ENCODE data around the gene TTLL8.

Gene TTLL8

GRCh38 chr22:50041361-50042065, 16.6 kb downstream of the TTLL8 start:
- DNase-seq (ENCODE audit: low read depth), result no peak

DNA sequence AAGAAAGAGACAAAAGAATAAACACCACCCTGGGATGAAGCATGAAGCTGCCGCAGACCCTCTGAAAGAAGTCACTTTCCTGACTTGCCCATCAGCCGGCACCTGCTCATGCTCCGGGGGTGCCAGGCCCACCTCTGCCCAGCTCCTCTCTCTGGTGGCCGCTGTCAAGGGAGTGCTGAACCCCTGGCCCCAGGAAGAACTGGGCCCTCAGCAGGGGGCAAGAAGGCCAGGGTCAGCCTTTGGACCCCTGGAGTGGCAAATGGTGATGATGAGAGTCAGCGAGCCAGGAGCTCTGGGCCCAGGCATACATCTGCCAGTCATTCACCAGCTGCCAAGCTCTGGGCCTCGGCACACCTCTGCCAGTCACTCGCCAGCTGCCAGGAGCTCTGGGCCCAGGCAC, 17.4 kb downstream of the TTLL8 start:
- no peak for DNase-seq (ENCODE audit: low read depth)

GRCh38 chr22:50039669-50040443, 18.2 kb downstream of the TTLL8 start:
- no peak for DNase-seq (ENCODE audit: low read depth)

- no peak for DNase-seq (ENCODE audit: low read depth)
These were observed 21.9 kb downstream of the TTLL8 start for GRCh38 chr22:50035976-50036724.

DNA sequence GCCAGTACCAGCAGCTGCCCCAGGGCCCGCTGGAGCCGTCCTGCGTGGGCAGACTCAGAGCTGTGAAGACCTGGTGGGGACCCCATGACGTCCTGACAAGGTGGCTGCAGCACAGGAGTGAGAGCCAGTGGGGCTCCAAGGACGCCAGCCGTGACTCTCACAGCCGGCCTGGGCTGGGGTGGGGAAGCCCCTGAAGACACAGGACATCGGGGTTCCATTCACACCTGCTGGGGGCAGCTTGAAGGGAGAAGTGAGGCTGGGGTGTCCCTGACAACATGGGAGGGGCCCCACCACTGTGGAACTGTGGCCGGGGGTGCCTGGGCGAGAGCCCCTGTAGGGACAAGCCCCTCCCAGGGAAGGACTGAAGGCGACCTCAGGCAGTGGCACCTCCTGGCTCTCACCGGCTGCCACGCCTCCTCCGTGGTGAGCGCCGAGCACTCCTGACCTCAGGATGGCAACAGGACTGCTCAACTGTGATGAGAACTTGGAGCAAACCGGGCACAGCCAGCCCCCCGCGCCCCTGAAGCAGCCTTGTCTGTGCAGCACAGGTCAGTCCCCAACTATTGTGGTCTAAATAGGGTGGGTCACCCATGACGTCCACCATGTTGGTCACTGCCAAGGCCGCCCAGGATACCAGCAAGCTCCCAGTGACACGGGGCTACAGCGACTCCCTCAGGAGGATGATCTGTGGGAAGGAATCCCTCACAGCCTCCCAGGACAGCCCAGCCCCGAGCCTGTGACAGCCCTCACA, 22.8 kb downstream of the TTLL8 start:
- DNase-seq (ENCODE audit: low read depth), result no peak

- no peak for DNase-seq (ENCODE audit: low read depth)
These were observed 23.7 kb downstream of the TTLL8 start for GRCh38 chr22:50034126-50035081.

DNA sequence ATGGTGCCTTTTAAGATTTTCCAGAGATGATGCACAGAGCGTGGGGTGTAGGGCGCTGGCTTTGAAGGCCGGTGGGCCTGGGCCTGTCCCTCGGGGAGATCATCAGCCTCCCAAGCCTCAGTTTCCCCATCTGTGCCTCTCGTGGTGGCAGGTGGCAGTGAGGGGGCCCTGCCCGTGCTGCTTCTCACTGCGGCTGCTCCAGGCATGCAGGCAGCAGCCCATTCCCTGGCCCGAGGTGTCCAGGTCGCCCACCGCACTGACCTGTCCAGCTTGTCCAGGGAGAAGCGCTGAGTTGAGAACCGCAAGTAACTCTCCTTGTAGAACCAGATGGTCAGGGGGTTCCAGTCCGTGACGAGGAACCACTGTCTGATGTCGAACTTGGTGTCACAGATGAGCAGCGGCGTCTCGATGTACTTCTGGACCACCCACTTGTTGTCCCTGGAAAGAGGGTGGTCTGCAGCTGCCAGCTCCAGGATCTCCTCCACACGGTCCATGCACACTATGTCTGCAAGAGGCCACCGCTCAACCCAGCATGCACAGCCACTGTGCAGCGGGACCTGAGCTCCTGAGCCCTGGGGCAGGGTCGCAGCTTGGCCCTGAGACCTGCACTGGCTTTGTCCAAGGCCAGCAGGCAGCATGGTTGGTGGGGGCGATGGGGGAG, 25.0 kb downstream of the TTLL8 start:
- DNase-seq (ENCODE audit: low read depth), result no peak

DNA sequence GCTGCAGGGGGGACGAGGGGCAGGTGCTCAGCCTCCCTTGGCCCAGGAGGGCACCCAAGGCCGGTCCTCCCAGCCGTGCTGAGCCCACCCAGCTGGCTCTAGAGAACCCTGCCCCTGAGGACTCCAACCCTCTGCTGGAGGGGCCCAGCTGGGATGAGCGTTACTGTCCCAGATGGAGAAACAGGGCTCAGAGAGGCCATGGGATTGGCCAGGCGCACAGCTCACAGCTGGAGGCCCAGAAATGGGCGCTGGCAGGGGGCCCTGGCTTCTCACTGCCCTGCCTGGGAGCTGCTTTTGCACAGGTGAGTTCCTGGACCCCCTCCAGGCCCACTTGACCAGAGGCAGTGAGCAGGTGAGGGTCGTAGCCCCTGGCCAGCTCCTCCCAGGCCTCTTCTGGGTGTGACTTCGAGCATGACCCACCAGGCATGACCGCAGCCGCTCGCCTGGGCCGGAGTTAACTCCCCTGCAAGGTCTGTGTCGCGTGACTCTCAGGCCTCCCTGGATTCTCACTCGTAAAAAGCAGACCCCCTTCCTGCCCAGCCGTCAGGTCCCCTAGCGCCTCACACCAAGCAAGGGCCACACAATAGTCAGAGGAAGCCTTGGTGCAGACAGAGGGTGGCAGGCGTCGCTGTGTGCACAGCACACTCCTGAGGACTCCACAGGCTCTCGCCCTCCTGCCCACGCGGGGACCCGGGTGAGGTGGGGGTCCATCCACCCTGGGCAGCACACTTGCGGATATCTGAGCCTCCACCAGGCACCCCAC, 25.8 kb downstream of the TTLL8 start:
- DNase-seq (ENCODE audit: low read depth), result no peak

- DNase-seq (ENCODE audit: low read depth), result no peak
These were observed 26.7 kb downstream of the TTLL8 start for GRCh38 chr22:50031189-50032091.

DNA sequence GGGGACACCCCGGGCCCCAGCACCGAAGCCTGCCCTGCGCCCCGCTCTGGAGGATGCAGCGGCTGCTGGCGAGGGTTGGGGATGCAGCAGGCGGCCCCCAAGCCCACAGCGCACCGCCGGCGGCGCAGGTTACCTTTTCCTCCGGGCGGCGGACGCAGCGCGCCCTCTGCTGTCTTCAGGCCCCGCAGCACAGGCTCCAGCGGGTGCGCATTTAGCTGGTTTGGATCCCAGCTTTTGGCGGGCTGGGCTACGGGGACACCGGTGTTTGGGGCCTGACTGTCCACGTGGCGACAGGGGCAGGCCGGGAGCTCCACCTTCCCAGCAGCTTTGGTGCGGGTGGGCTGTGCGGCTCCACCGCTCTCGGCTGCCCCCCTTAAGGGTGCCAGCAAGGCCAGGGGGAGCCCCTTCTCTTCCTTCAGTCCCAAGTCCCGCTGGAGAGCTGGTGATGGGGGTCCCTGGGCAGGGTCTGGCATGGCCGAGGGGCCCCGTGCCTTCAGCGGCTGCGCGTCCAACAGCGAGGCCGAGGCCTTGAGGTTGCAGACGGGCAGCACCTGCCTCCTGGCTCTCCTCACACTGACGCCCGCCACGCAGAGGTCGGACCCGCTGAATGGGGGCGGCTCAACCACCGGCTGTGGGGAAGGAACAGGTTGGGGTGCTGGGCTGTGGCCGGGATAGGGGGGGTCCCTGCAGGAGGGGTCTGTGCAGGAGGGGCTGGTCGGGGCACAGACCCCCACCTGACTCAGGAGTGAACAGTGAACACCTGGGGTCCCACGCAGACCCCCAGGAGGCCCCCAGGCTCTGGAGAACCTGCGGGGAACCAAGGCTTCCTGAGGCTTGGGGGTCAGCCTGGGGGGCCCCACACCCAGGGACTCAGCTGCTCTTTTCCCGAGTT, 27.6 kb downstream of the TTLL8 start:
- DNase-seq (ENCODE audit: low read depth), result peak; percentile 23

- no peak for DNase-seq (ENCODE audit: low read depth)
These were observed 30.2 kb downstream of the TTLL8 start for GRCh38 chr22:50027639-50028537.

GRCh38 chr22:50025993-50026392, 32.1 kb downstream of the TTLL8 start:
- no peak for DNase-seq (ENCODE audit: low read depth)

DNA sequence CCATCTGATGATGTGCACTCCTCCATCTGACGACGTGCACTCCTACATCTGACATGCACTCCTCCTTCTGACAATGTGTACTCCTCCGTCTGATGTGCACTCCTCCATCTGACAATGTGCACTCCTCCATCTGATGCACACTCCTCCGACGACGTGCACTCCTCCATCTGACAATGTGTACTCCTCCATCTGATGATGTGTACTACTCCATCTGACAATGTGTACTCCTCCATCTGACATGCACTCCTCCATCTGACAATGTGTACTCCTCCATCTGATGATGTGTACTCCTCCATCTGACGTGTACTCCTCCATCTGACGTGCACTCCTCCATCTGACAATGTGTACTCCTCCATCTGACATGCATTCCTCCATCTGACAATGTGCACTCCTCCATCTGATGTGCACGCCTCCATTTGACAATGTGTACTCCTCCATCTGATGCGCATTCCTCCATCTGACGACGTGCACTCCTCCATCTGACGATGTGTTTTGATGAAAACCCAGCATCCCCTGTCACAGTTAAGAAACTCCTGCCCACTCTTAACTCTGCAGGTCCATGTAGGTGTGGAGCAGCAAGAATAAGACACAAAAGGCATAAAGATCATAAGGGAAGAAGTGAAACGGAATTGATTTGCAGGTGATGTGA, 35.8 kb downstream of the TTLL8 start:
- no peak for DNase-seq (ENCODE audit: low read depth)

DNA sequence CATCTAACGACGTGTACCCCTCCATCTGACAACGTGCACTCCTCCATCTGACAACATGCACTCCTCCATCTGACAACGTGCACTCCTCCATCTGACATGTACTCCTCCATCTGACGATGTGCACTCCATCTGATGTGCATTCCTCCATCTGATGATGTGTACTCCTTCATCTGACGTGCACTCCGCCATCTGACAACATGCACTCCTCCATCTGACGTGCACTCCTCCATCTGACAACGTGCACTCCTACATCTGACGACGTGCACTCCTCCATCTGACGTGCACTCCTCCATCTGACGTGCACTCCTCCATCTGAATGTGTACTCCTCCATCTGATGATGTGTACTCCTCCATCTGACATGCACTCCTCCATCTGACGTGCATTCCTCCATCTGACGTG, 37.5 kb downstream of the TTLL8 start:
- no peak for DNase-seq (ENCODE audit: low read depth)

GRCh38 chr22:50019316-50019715, 38.8 kb downstream of the TTLL8 start:
- DNase-seq (ENCODE audit: low read depth), result no peak

All from fibroblast of the conjunctiva (primary cell).